ENCODE measurements around the gene LRRC74B.
"Not testable (repeated sequence)": the region's sequence is repeated elsewhere in the genome, so short reads cannot be mapped to it uniquely, and the experiment has no call there.

Gene LRRC74B

DNA sequence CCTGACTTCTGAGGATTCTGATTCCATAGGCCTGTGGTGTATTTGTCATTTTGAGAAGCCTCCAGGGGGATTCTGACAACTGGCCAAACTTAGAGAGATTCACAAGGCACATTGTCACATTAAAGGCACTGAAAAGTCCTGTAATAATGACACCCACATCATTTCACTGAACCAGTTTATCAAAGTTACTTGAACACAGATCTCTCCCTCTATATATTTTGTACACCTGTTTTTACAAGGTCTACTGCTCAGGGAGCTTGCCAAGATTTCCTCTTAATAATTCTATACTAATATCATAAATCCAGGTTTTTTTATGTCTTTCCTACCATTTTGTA, 50.0 kb downstream of the LRRC74B start:
- peaks cover 5% of the 10 kb centered on the region; the same call in 1 of the 2 replicates for H3K27me3 ChIP-seq (ENCODE audit: insufficient read depth, low read length)
- H3K4me1 ChIP-seq (ENCODE audit: insufficient read depth, low read length, severe bottlenecking), result no peaks in the 10 kb centered on the region
- no peak overlapping the region for H3K27ac ChIP-seq (ENCODE audit: low read depth, low read length, poor library complexity, severe bottlenecking)
- H3K4me2 ChIP-seq (ENCODE audit: low read length), result no peak overlapping the region
- H2AFZ ChIP-seq (ENCODE audit: low read length), result no peak overlapping the region
- H3K79me2 ChIP-seq (ENCODE audit: insufficient read depth, low read length), result no peaks in the 10 kb centered on the region
- H3K9ac ChIP-seq (ENCODE audit: low read length), result no peak overlapping the region
- no peaks in the 10 kb centered on the region for H3K9me2 ChIP-seq (ENCODE audit: low read depth, low read length)
- H4K20me1 ChIP-seq (ENCODE audit: insufficient read depth, low read length), result no peaks in the 10 kb centered on the region
- no peaks in the 10 kb centered on the region for H3K36me3 ChIP-seq (ENCODE audit: insufficient read depth, low read length)
- no peaks in the 10 kb centered on the region for H3F3A ChIP-seq (ENCODE audit: insufficient read depth, low read length)
- no peak for TF ChIP-seq EZH2 (IDR thresholded peaks at IDR 0.05; ENCODE audit: borderline replicate concordance, low read length)
- TF ChIP-seq CTCF (IDR thresholded peaks at IDR 0.05; ENCODE audit: low read length), result no peak
- H3K9me3 ChIP-seq (ENCODE audit: low read length), result no peaks in the 10 kb centered on the region
- H3K4me3 ChIP-seq (ENCODE audit: low read depth, low read length, poor library complexity, severe bottlenecking), result no peak overlapping the region

- H3K79me2 ChIP-seq (ENCODE audit: insufficient read depth, low read length); H3K27me3 ChIP-seq (ENCODE audit: insufficient read depth, low read length); H3K9me2 ChIP-seq (ENCODE audit: low read depth, low read length); H3K27ac ChIP-seq (ENCODE audit: low read depth, low read length, poor library complexity, severe bottlenecking); H4K20me1 ChIP-seq (ENCODE audit: insufficient read depth, low read length); H2AFZ ChIP-seq (ENCODE audit: low read length); H3K4me1 ChIP-seq (ENCODE audit: insufficient read depth, low read length, severe bottlenecking); H3K9ac ChIP-seq (ENCODE audit: low read length); H3K9me3 ChIP-seq (ENCODE audit: low read length); H3K36me3 ChIP-seq (ENCODE audit: insufficient read depth, low read length); H3K4me2 ChIP-seq (ENCODE audit: low read length); H3K4me3 ChIP-seq (ENCODE audit: low read depth, low read length, poor library complexity, severe bottlenecking); H3F3A ChIP-seq (ENCODE audit: insufficient read depth, low read length): not testable (repeated sequence)
Observed at GRCh38 chr22:21096878-21097277, 51.1 kb downstream of the LRRC74B start.

GRCh38 chr22:21098099-21098671, 52.4 kb downstream of the LRRC74B start:
- Histone ChIP-seq H3K9me2 (ENCODE audit: low read depth, low read length) (no peaks in the 10 kb centered on the region), H3K27ac (ENCODE audit: low read depth, low read length, poor library complexity, severe bottlenecking) (no peak overlapping the region), H3K79me2 (ENCODE audit: insufficient read depth, low read length) (no peaks in the 10 kb centered on the region), H3K36me3 (ENCODE audit: insufficient read depth, low read length) (no peaks in the 10 kb centered on the region), H3K4me1 (ENCODE audit: insufficient read depth, low read length, severe bottlenecking) (no peaks in the 10 kb centered on the region), H4K20me1 (ENCODE audit: insufficient read depth, low read length) (no peaks in the 10 kb centered on the region), H3F3A (ENCODE audit: insufficient read depth, low read length) (no peaks in the 10 kb centered on the region), H3K27me3 (ENCODE audit: insufficient read depth, low read length) (no peaks in the 10 kb centered on the region), H3K9ac (ENCODE audit: low read length) (no peak overlapping the region), H3K4me2 (ENCODE audit: low read length) (no peak overlapping the region), H3K9me3 (ENCODE audit: low read length) (no peaks in the 10 kb centered on the region), H2AFZ (ENCODE audit: low read length) (no peak overlapping the region), H3K4me3 (ENCODE audit: low read depth, low read length, poor library complexity, severe bottlenecking) (no peak overlapping the region)
- TF ChIP-seq EZH2 (IDR thresholded peaks at IDR 0.05; ENCODE audit: borderline replicate concordance, low read length), result no peak
- TF ChIP-seq CTCF (IDR thresholded peaks at IDR 0.05; ENCODE audit: low read length), result peak; percentile 25; the same call in 1 of the 2 replicates

GRCh38 chr22:21099578-21099977, 53.8 kb downstream of the LRRC74B start:
- no peak overlapping the region for H3K4me3 ChIP-seq (ENCODE audit: low read depth, low read length, poor library complexity, severe bottlenecking)
- no peaks in the 10 kb centered on the region for H3K27me3 ChIP-seq (ENCODE audit: insufficient read depth, low read length)
- H3K79me2 ChIP-seq (ENCODE audit: insufficient read depth, low read length), result no peaks in the 10 kb centered on the region
- no peaks in the 10 kb centered on the region for H3F3A ChIP-seq (ENCODE audit: insufficient read depth, low read length)
- no peak overlapping the region for H2AFZ ChIP-seq (ENCODE audit: low read length)
- no peak overlapping the region for H3K9ac ChIP-seq (ENCODE audit: low read length)
- no peaks in the 10 kb centered on the region for H3K36me3 ChIP-seq (ENCODE audit: insufficient read depth, low read length)
- H3K27ac ChIP-seq (ENCODE audit: low read depth, low read length, poor library complexity, severe bottlenecking), result no peak overlapping the region
- H4K20me1 ChIP-seq (ENCODE audit: insufficient read depth, low read length), result no peaks in the 10 kb centered on the region
- H3K9me3 ChIP-seq (ENCODE audit: low read length), result no peaks in the 10 kb centered on the region
- H3K4me2 ChIP-seq (ENCODE audit: low read length), result no peak overlapping the region
- H3K9me2 ChIP-seq (ENCODE audit: low read depth, low read length), result no peaks in the 10 kb centered on the region
- no peak for TF ChIP-seq EZH2 (IDR thresholded peaks at IDR 0.05; ENCODE audit: borderline replicate concordance, low read length)
- no peak for TF ChIP-seq CTCF (IDR thresholded peaks at IDR 0.05; ENCODE audit: low read length)
- H3K4me1 ChIP-seq (ENCODE audit: insufficient read depth, low read length, severe bottlenecking), result no peaks in the 10 kb centered on the region
